GM12878 (cell line): ENCODE results near the gene AKAP13. TPM values are rescaled to one million over a fixed set of nuclear protein-coding genes. Genes with fewer than 3 reads are reported as not detected.

Experiments used
- ATF3 ChIP-seq: IDR thresholded peaks from 2 replicates; pipeline ENCODE4 v1.6.1; 2011; ENCODE audit warnings: low read depth, mild to moderate bottlenecking, low read length, moderate library complexity, borderline replicate concordance; ENCODE audit errors: extremely low read depth
- BCLAF1 ChIP-seq: fragments of 450-650 bp; IDR thresholded peaks from 2 replicates; pipeline ENCODE4 v1.6.1; 2017; ENCODE audit warnings: antibody characterized with exemption, mild to moderate bottlenecking, moderate library complexity
- BHLHE40 ChIP-seq, 2 experiments: fragments of 450-650 bp in 1 of 2; IDR thresholded peaks; 2 replicates each; pipeline ENCODE4 v1.6.1; 2011 to 2017; ENCODE audit warnings: low read depth in 2 of 2, borderline replicate concordance in 1 of 2, improper control_type of control experiment in 1 of 2, low read length in 1 of 2, mild to moderate bottlenecking in 1 of 2
- BRCA1 ChIP-seq: IDR thresholded peaks from 2 replicates; pipeline ENCODE4 v1.6.1; 2011; ENCODE audit warnings: low read depth, low read length, improper control_type of control experiment
- CHD2 ChIP-seq: IDR thresholded peaks from 2 replicates; pipeline ENCODE4 v1.6.1; 2011; ENCODE audit warnings: low read depth, low read length, improper control_type of control experiment, borderline replicate concordance
- E2F4 ChIP-seq: IDR thresholded peaks from 2 replicates; pipeline ENCODE4 v1.6.1; 2012; ENCODE audit warnings: low read depth, low read length, improper control_type of control experiment
- EP300 ChIP-seq, 2 experiments: fragments of 150-350 bp in 1 of 2; IDR thresholded peaks; 2 replicates each; pipeline ENCODE4 v1.6.1; 2011 to 2012; ENCODE audit warnings: low read depth in 2 of 2, low read length in 2 of 2, borderline replicate concordance in 1 of 2, improper control_type of control experiment in 1 of 2, inconsistent platforms in 1 of 2; ENCODE audit not compliant: control insufficient read depth in 1 of 2
- HCFC1 ChIP-seq: fragments of 150-350 bp; IDR thresholded peaks from 2 replicates; pipeline ENCODE4 v1.6.1; 2014; ENCODE audit warnings: low read length
- IRF5 ChIP-seq: fragments of 450-650 bp; IDR thresholded peaks from 2 replicates; pipeline ENCODE4 v1.6.1; 2017; ENCODE audit warnings: borderline replicate concordance
- JUND ChIP-seq: IDR thresholded peaks from 2 replicates; pipeline ENCODE4 v1.6.1; 2012; ENCODE audit warnings: low read depth, mild to moderate bottlenecking, low read length, improper control_type of control experiment, moderate library complexity
- KDM1A ChIP-seq: fragments of 200-600 bp; sonication (generic); IDR thresholded peaks from 2 replicates; pipeline ENCODE4 v1.6.1; 2016; ENCODE audit warnings: borderline replicate concordance
- MLLT1 ChIP-seq: fragments of 450-650 bp; IDR thresholded peaks from 2 replicates; pipeline ENCODE4 v1.6.1; 2016; ENCODE audit warnings: mild to moderate bottlenecking
- MTA3 ChIP-seq: IDR thresholded peaks from 2 replicates; pipeline ENCODE4 v1.6.1; 2012; ENCODE audit warnings: low read length, inconsistent platforms, borderline replicate concordance
- MYB ChIP-seq: fragments of 150-350 bp; IDR thresholded peaks from 2 replicates; pipeline ENCODE4 v1.6.1; 2014; ENCODE audit warnings: mild to moderate bottlenecking, low read depth, low read length, borderline replicate concordance
- POU2F2 ChIP-seq: IDR thresholded peaks from 3 replicates; pipeline ENCODE4 v1.6.1; 2011; ENCODE audit warnings: low read depth, mild to moderate bottlenecking, low read length, borderline replicate concordance
- RAD21 ChIP-seq: IDR thresholded peaks from 2 replicates; pipeline ENCODE4 v1.6.1; 2011; ENCODE audit warnings: mild to moderate bottlenecking, low read depth, low read length, moderate library complexity; ENCODE audit not compliant: insufficient read depth
- RAD51 ChIP-seq: fragments of 450-650 bp; IDR thresholded peaks from 2 replicates; pipeline ENCODE4 v1.6.1; 2016; ENCODE audit warnings: moderate library complexity, mild to moderate bottlenecking, inconsistent platforms
- SUZ12 ChIP-seq: fragments of 200-600 bp; sonication (generic); IDR thresholded peaks from one replicate; pipeline ENCODE4 v1.6.1; 2018; ENCODE audit warnings: antibody characterized with exemption, mild to moderate bottlenecking; ENCODE audit not compliant: unreplicated experiment
- TCF7 ChIP-seq: IDR thresholded peaks from 2 replicates; pipeline ENCODE4 v1.6.1; 2014; ENCODE audit warnings: antibody characterized with exemption, borderline replicate concordance
- ZNF622 ChIP-seq: fragments of 450-650 bp; IDR thresholded peaks from 2 replicates; pipeline ENCODE4 v1.6.1; 2017; ENCODE audit warnings: mild to moderate bottlenecking, inconsistent platforms
- polyA plus RNA-seq, 11 experiments: library from polyadenylated mRNA; depleted of rRNA in 4 of 11; unstranded in 6 of 11; stranded (reverse) in 5 of 11; fragments of >200 nt; fragmentation: Nextera tagmentation in 4 of 11; fragmentation: Illumina TruSeq in 1 of 11; extraction: Ambion mirVana in 4 of 11; extraction: Trizol in 1 of 11; gene quantifications; 1 replicate in 1 of 11; 2 replicates in 10 of 11; pipeline versions ENCODE4 v1.2.1 to v1.2.3, GENCODE V29; 2011 to 2016; ENCODE audit warnings: inconsistent platforms in 2 of 11, missing spikeins in 2 of 11, low read depth in 1 of 11
- total RNA-seq, 4 experiments: library from RNA; depleted of rRNA in 3 of 4; stranded (reverse); fragments of >200 nt in 3 of 4; fragmentation: Illumina TruSeq in 1 of 4; extraction: Trizol in 1 of 4; gene quantifications; 2 replicates each; pipeline versions ENCODE4 v1.2.1 to v1.2.3, GENCODE V29; 2013 to 2021

The AKAP13 gene
- total and polyA plus RNA-seq, 10 of the 15 experiments (the other 5 are each of a cell fraction or from before 2014, with no cell fraction given), result 14.4 to 74.9 (median 55.1) TPM

- no peak for TF ChIP-seq BCLAF1
- TF ChIP-seq JUND, result no peak
- no peak for TF ChIP-seq E2F4
- peak; percentile 53 to 66; a peak in 2 of 4 replicates for TF ChIP-seq BHLHE40 (IDR thresholded peaks at IDR 0.05; ENCODE audit: borderline replicate concordance in 1 of 2, low read depth in 2 of 2, low read length in 1 of 2)
- TF ChIP-seq KDM1A, result no peak
- no peak for TF ChIP-seq MYB
- no peak for TF ChIP-seq BRCA1
- no peak for TF ChIP-seq MTA3
- TF ChIP-seq RAD21, result no peak
- TF ChIP-seq TCF7, result peak; percentile 36; the same call in 1 of the 2 replicates
- TF ChIP-seq SUZ12, result no peak
- TF ChIP-seq POU2F2, result peak; percentile 40; the same call in 1 of the 3 replicates
- no peak for TF ChIP-seq ATF3
- no peak for TF ChIP-seq ZNF622
- TF ChIP-seq IRF5, result no peak
- no peak for TF ChIP-seq HCFC1
- 0 out of 2 replicates have a peak, but pooled peaks have one; percentile 15 for TF ChIP-seq RAD51
- peak; percentile 32; the same call in 1 of the 2 replicates for TF ChIP-seq CHD2
- 0 out of 2 replicates have a peak, but pooled peaks have one; percentile 28 for TF ChIP-seq MLLT1
- peak; percentile 38 to 71; a peak in 3 of 4 replicates for TF ChIP-seq EP300 (IDR thresholded peaks at IDR 0.05; ENCODE audit: borderline replicate concordance in 1 of 2, control insufficient read depth in 1 of 2, low read depth in 2 of 2, low read length in 2 of 2)
Measured at GRCh38 chr15:85381850-85382751, 1.7 kb downstream of the AKAP13 start (continued).
